SK-N-SH (cell line): ENCODE measurements around the gene INPP5A. TPM values are rescaled to one million over a fixed set of nuclear protein-coding genes. Genes with fewer than 3 reads are reported as not detected.

ENCODE experiments used
- CTCF ChIA-PET: fragments of 300-600, 350-600 bp; formaldehyde crosslinking; extraction: SDS; loops from one replicate; lab custom pipeline; 2021; lab: Yijun Ruan, JAX
- POLR2A ChIA-PET: fragments of 350-600 bp; sonication (Branson Sonifier 250); formaldehyde crosslinking; extraction: SDS; loops from one replicate; lab custom pipeline; 2020; ENCODE audit warnings: antibody characterized with exemption, inconsistent platforms; lab: Yijun Ruan, JAX
- DNase-seq: peaks from one replicate; pipeline ENCODE4 v3.0.0; 2012
- H2AFZ ChIP-seq: fragments of 200-600 bp; sonication (generic); 2 replicates; pipeline ENCODE4 v1.8.1; 2016; ENCODE audit warnings: antibody characterized with exemption, mild to moderate bottlenecking, low read depth
- H3F3A ChIP-seq: fragments of 200-600 bp; sonication (generic); replicated peaks from 2 replicates; pipeline ENCODE3; 2016; ENCODE audit warnings: antibody characterized with exemption, mild to moderate bottlenecking; ENCODE audit not compliant: insufficient read depth
- H3K27ac ChIP-seq, 2 experiments: fragments of 200-500 bp in 1 of 2; fragments of 200-600 bp in 1 of 2; sonication (Bioruptor generic) in 1 of 2; sonication (generic), shearing (Covaris generic) in 1 of 2; 2 replicates each; pipeline versions ENCODE4 v1.5.1 to v1.6.1; 2014 to 2016; ENCODE audit warnings: low read depth in 2 of 2, inconsistent platforms in 1 of 2, low read length in 1 of 2, mild to moderate bottlenecking in 1 of 2, mixed read lengths in 1 of 2
- H3K27me3 ChIP-seq: fragments of 200-600 bp; sonication (generic), shearing (Covaris generic); 2 replicates; pipeline ENCODE4 v1.6.1; 2016; ENCODE audit warnings: mixed run types; ENCODE audit not compliant: insufficient read depth
- H3K36me3 ChIP-seq, 2 experiments: fragments of 200-500 bp in 1 of 2; fragments of 200-600 bp in 1 of 2; sonication (Bioruptor generic) in 1 of 2; sonication (generic) in 1 of 2; replicated peaks in 1 of 2; 2 replicates each; pipeline versions ENCODE3 to v1.5.1; 2014 to 2016; ENCODE audit warnings: low read length in 1 of 2, mild to moderate bottlenecking in 1 of 2; ENCODE audit not compliant: insufficient read depth in 2 of 2, control insufficient read depth in 1 of 2
- H3K4me1 ChIP-seq, 2 experiments: fragments of 200-500 bp in 1 of 2; fragments of 200-600 bp in 1 of 2; sonication (Bioruptor generic) in 1 of 2; sonication (generic), shearing (Covaris generic) in 1 of 2; 2 replicates each; pipeline versions ENCODE4 v1.5.1 to v1.6.1; 2014 to 2016; ENCODE audit warnings: low read depth in 1 of 2, low read length in 1 of 2, mixed run types in 1 of 2; ENCODE audit not compliant: insufficient read depth in 2 of 2, control insufficient read depth in 1 of 2
- H3K4me2 ChIP-seq: fragments of 200-600 bp; sonication (generic), shearing (Covaris generic); 2 replicates; pipeline ENCODE4 v1.6.1; 2017; ENCODE audit warnings: mixed run types
- H3K4me3 ChIP-seq, 2 experiments: fragments of 200-500 bp in 1 of 2; fragments of 200-600 bp in 1 of 2; sonication (Bioruptor generic) in 1 of 2; sonication (generic), shearing (Covaris generic) in 1 of 2; 2 replicates each; pipeline versions ENCODE4 v1.5.1 to v1.8.1; 2014 to 2016; ENCODE audit warnings: low read depth in 2 of 2, inconsistent platforms in 1 of 2, low read length in 1 of 2, mild to moderate bottlenecking in 1 of 2, mixed read lengths in 1 of 2, moderate library complexity in 1 of 2
- H3K79me2 ChIP-seq: fragments of 200-600 bp; sonication (generic); 2 replicates; pipeline ENCODE4 v1.8.1; 2017; ENCODE audit warnings: mild to moderate bottlenecking; ENCODE audit not compliant: insufficient read depth
- H3K9ac ChIP-seq: fragments of 200-600 bp; sonication (generic); 2 replicates; pipeline ENCODE4 v1.6.1; 2017; ENCODE audit warnings: mixed run types
- H3K9me2 ChIP-seq: fragments of 200-600 bp; sonication (generic); 2 replicates; pipeline ENCODE4 v1.6.1; 2017; ENCODE audit warnings: mixed run types
- H3K9me3 ChIP-seq: fragments of 200-600 bp; sonication (generic); 2 replicates; pipeline ENCODE4 v1.6.1; 2017; ENCODE audit warnings: mixed run types, mild to moderate bottlenecking, moderate library complexity
- H4K20me1 ChIP-seq: fragments of 200-600 bp; sonication (generic); 2 replicates; pipeline ENCODE4 v1.6.1; 2017; ENCODE audit warnings: mild to moderate bottlenecking, mixed run types; ENCODE audit not compliant: insufficient read depth
- CHD2 ChIP-seq: fragments of 150-350 bp; IDR thresholded peaks from 2 replicates; pipeline ENCODE4 v1.6.1; 2018; ENCODE audit warnings: low read length; ENCODE audit not compliant: partially characterized antibody
- ELF1 ChIP-seq: IDR thresholded peaks from 2 replicates; pipeline ENCODE4 v1.4.0; 2012
- EP300 ChIP-seq, 2 experiments: IDR thresholded peaks; 2 replicates each; pipeline versions ENCODE4 v1.4.0 to v1.6.1; 2012; ENCODE audit warnings: borderline replicate concordance in 1 of 2, low read depth in 1 of 2, low read length in 1 of 2
- FOSL2 ChIP-seq: IDR thresholded peaks from 2 replicates; pipeline ENCODE4 v1.4.0; 2012; ENCODE audit warnings: low read depth, mild to moderate bottlenecking, moderate library complexity, borderline replicate concordance
- FOXM1 ChIP-seq: IDR thresholded peaks from 2 replicates; pipeline ENCODE4 v1.4.0; 2012; ENCODE audit warnings: low read depth, mild to moderate bottlenecking
- GABPA ChIP-seq: IDR thresholded peaks from 2 replicates; pipeline ENCODE4 v1.4.0; 2012; ENCODE audit warnings: low read depth, mild to moderate bottlenecking
- JUND ChIP-seq: IDR thresholded peaks from 2 replicates; pipeline ENCODE4 v1.4.0; 2012
- MEF2A ChIP-seq: IDR thresholded peaks from 2 replicates; pipeline ENCODE4 v1.4.0; 2012; ENCODE audit warnings: low read depth, borderline replicate concordance
- MXI1 ChIP-seq: IDR thresholded peaks from 2 replicates; pipeline ENCODE4 v1.6.1; 2012; ENCODE audit warnings: mild to moderate bottlenecking, low read depth, low read length, improper control_type of control experiment
- NFIC ChIP-seq: IDR thresholded peaks from 2 replicates; pipeline ENCODE4 v1.4.0; 2012; ENCODE audit warnings: borderline replicate concordance
- POLR2AphosphoS5 ChIP-seq: IDR thresholded peaks from 2 replicates; pipeline ENCODE4 v1.6.1; 2012; ENCODE audit warnings: low read depth, low read length
- RAD21 ChIP-seq: IDR thresholded peaks from 2 replicates; pipeline ENCODE4 v1.6.1; 2012; ENCODE audit warnings: mild to moderate bottlenecking, low read length
- RCOR1 ChIP-seq: fragments of 150-350 bp; IDR thresholded peaks from 2 replicates; pipeline ENCODE4 v1.6.1; 2017; ENCODE audit warnings: antibody characterized with exemption, low read length
- REST ChIP-seq: IDR thresholded peaks from 2 replicates; pipeline ENCODE4 v1.6.1; 2012; ENCODE audit warnings: mild to moderate bottlenecking, low read depth, low read length, moderate library complexity
- RXRA ChIP-seq: IDR thresholded peaks from 2 replicates; pipeline ENCODE4 v1.4.0; 2012; ENCODE audit warnings: low read depth, mild to moderate bottlenecking, borderline replicate concordance
- SMC3 ChIP-seq: IDR thresholded peaks from 2 replicates; pipeline ENCODE4 v1.6.1; 2012; ENCODE audit warnings: low read depth, low read length, improper control_type of control experiment
- TAF1 ChIP-seq: IDR thresholded peaks from 2 replicates; pipeline ENCODE4 v1.6.1; 2012; ENCODE audit warnings: low read depth, mild to moderate bottlenecking, low read length, moderate library complexity, borderline replicate concordance
- TCF12 ChIP-seq: IDR thresholded peaks from 2 replicates; pipeline ENCODE4 v1.4.0; 2012
- TEAD4 ChIP-seq: IDR thresholded peaks from 2 replicates; pipeline ENCODE4 v1.4.0; 2012; ENCODE audit warnings: mild to moderate bottlenecking, borderline replicate concordance; ENCODE audit not compliant: insufficient read depth
- USF1 ChIP-seq: IDR thresholded peaks from 2 replicates; pipeline ENCODE4 v1.4.0; 2012; ENCODE audit warnings: low read depth, borderline replicate concordance
- USF2 ChIP-seq: fragments of 150-350 bp; IDR thresholded peaks from 2 replicates; pipeline ENCODE4 v1.6.1; 2017; ENCODE audit warnings: antibody characterized with exemption, low read length, low read depth, borderline replicate concordance
- YY1 ChIP-seq: IDR thresholded peaks from 2 replicates; pipeline ENCODE4 v1.4.0; 2012; ENCODE audit warnings: low read depth, mild to moderate bottlenecking
- WGBS: methylation state at CpG from one replicate; pipeline ENCODE4 v1.1.6; 2017; ENCODE audit warnings: low lambda C conversion rate; 5-methylcytosine and 5-hydroxymethylcytosine counted together
- polyA plus RNA-seq, 3 experiments: library from polyadenylated mRNA; depleted of rRNA; stranded (reverse); fragments of >200 nt; gene quantifications; 2 replicates each; pipeline ENCODE4 v1.2.3, GENCODE V29; 2012
- TF ChIP-seq, protein P1 (sequence below): IDR thresholded peaks from 2 replicates; pipeline ENCODE4 v1.4.0; 2012; ENCODE audit warnings: low read depth
- TF ChIP-seq, protein P2 (sequence below): IDR thresholded peaks from 2 replicates; pipeline ENCODE4; 2012

The INPP5A gene
- polyA plus RNA-seq, 1 of the 3 experiments (the other 2 are of a cell fraction), result 12.0 TPM

GRCh38 chr10:132792796-132793195 lies 255.2 kb downstream of the INPP5A start:
- POLR2A ChIA-PET, result no interaction called here
- no peak overlapping the region for H3K4me2 ChIP-seq
- H3K9me2 ChIP-seq, result no peaks in the 10 kb centered on the region
- H3K36me3 ChIP-seq, result no peaks in the 10 kb centered on the region
- H3K4me1 ChIP-seq, result peaks cover 0 to 16% of the 10 kb centered on the region in 2 experiments; a peak in 1 of 4 replicates
- no peaks in the 10 kb centered on the region for H3K9me3 ChIP-seq
- H3F3A ChIP-seq, result no peaks in the 10 kb centered on the region
- no peak overlapping the region for H3K9ac ChIP-seq
- CTCF ChIA-PET, result interaction anchor here (2.2 to 4.5 kb wide), 3 partner anchors 10 to 138 kb away, joined by 6 to 42 read pairs (median 9); no protein-coding TSS in a partner anchor
- H3K4me3 ChIP-seq, result no peak overlapping the region
- no peaks in the 10 kb centered on the region for H4K20me1 ChIP-seq
- H3K79me2 ChIP-seq, result no peaks in the 10 kb centered on the region
- H3K27me3 ChIP-seq, result peaks cover 44% of the 10 kb centered on the region
- TF ChIP-seq TEAD4 (no peak), GABPA (no peak), RCOR1 (no peak), ELF1 (no peak), EP300 (IDR thresholded peaks at IDR 0.05; ENCODE audit: borderline replicate concordance in 1 of 2, low read depth in 1 of 2, low read length in 1 of 2) (no peak), JUND (no peak), YY1 (no peak), FOSL2 (no peak)
- TF ChIP-seq, all 33 proteins: peak for 0
- DNase-seq, result no peak
- WGBS, result 20% methylated on average over 10 of the region's 17 CpGs
- H2AFZ ChIP-seq, result no peak overlapping the region
- no peak overlapping the region for H3K27ac ChIP-seq

DNA sequence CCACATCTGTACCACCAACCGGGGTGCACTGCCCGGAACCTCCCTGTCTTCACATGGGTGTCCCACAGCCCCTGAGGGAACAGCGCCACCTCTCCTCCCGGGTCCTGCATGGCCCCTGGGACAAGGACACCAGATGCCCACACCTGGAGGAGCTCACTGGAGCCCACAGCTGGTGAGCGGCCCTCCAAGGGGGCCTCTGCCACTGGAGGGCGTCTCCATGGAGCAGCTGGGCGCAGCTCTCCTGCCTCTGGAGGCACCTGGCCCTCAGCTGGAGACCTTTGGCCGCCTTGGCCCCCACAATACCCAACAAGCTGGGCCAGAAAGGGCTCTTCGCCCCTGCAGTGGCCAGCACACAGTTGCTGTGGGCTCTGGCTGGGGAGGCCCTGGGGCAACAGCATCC lies 255.6 kb downstream of the INPP5A start:
- Histone ChIP-seq H2AFZ (no peak overlapping the region), H3K4me3 (no peak overlapping the region; a peak in 1 of 4 replicates), H3K79me2 (no peaks in the 10 kb centered on the region), H3K27ac (no peak overlapping the region), H3K9ac (no peak overlapping the region), H4K20me1 (no peaks in the 10 kb centered on the region), H3K36me3 (no peaks in the 10 kb centered on the region), H3K27me3 (peaks cover 40% of the 10 kb centered on the region), H3F3A (no peaks in the 10 kb centered on the region), H3K9me3 (no peaks in the 10 kb centered on the region), H3K4me2 (no peak overlapping the region), H3K9me2 (no peaks in the 10 kb centered on the region), H3K4me1 (peaks cover 0 to 16% of the 10 kb centered on the region in 2 experiments; a peak in 1 of 4 replicates)
- no peak for DNase-seq
- POLR2A ChIA-PET, result no interaction called here
- TF ChIP-seq REST, result no peak
- no peak for TF ChIP-seq TCF12
- TF ChIP-seq, protein P1, sequence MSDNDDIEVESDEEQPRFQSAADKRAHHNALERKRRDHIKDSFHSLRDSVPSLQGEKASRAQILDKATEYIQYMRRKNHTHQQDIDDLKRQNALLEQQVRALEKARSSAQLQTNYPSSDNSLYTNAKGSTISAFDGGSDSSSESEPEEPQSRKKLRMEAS, result no peak
- no peak for TF ChIP-seq SMC3
- TF ChIP-seq RXRA, result no peak
- TF ChIP-seq CHD2, result no peak
- no peak for TF ChIP-seq USF2
- TF ChIP-seq RAD21, result no peak
- no peak for TF ChIP-seq FOXM1
- TF ChIP-seq MEF2A, result no peak
- no peak for TF ChIP-seq USF1
- no peak for TF ChIP-seq NFIC
- no peak for TF ChIP-seq GABPA
- TF ChIP-seq TAF1, result no peak
- no peak for TF ChIP-seq POLR2AphosphoS5
- TF ChIP-seq, protein P2, sequence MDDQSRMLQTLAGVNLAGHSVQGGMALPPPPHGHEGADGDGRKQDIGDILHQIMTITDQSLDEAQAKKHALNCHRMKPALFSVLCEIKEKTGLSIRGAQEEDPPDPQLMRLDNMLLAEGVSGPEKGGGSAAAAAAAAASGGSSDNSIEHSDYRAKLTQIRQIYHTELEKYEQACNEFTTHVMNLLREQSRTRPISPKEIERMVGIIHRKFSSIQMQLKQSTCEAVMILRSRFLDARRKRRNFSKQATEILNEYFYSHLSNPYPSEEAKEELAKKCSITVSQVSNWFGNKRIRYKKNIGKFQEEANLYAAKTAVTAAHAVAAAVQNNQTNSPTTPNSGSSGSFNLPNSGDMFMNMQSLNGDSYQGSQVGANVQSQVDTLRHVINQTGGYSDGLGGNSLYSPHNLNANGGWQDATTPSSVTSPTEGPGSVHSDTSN, result no peak
- TF ChIP-seq MXI1, result no peak
- no peak for TF ChIP-seq FOSL2
- no peak for TF ChIP-seq ELF1
- CTCF ChIA-PET, result interaction anchor here (0.6 to 4.5 kb wide), 5 partner anchors 10 to 138 kb away, joined by 3 to 42 read pairs (median 6); no protein-coding TSS in a partner anchor
- WGBS, result 56% methylated on average over 6 of the region's 9 CpGs
